H9 (cell line): ENCODE data around the gene RILP. TPM values are rescaled to one million over a fixed set of nuclear protein-coding genes. Genes with fewer than 3 reads are reported as not detected.
A peak's percentile ranks its signal among the peaks of the same experiment; 100 is the strongest.

Source experiments
- DNase-seq: peaks from one replicate; pipeline ENCODE4 v3.0.0-alpha.2; 2017
- H2AFZ ChIP-seq: one replicate; pipeline ENCODE4 v1.6.1; 2013; ENCODE audit warnings: mild to moderate bottlenecking, low read length, control low read depth, moderate library complexity
- H2AK5ac ChIP-seq: 2 replicates; pipeline ENCODE4 v1.6.1; 2013; ENCODE audit warnings: low read length, control low read depth, mixed read lengths; ENCODE audit not compliant: insufficient read length
- H2BK120ac ChIP-seq: one replicate; pipeline ENCODE4 v1.6.1; 2013; ENCODE audit warnings: low read depth, mild to moderate bottlenecking, low read length, control low read depth, inconsistent platforms; ENCODE audit not compliant: poor library complexity, severe bottlenecking
- H2BK12ac ChIP-seq: 2 replicates; pipeline ENCODE4 v1.6.1; 2013; ENCODE audit warnings: low read length, control low read depth, mixed read lengths, low read depth; ENCODE audit not compliant: insufficient read length
- H2BK15ac ChIP-seq: 2 replicates; pipeline ENCODE4 v1.6.1; 2013; ENCODE audit warnings: low read depth, low read length, control low read depth
- H2BK20ac ChIP-seq: one replicate; pipeline ENCODE4 v1.6.1; 2013; ENCODE audit warnings: low read depth, mild to moderate bottlenecking, low read length, control low read depth, inconsistent platforms; ENCODE audit not compliant: poor library complexity, severe bottlenecking
- H2BK5ac ChIP-seq: 2 replicates; pipeline ENCODE4 v1.6.1; 2013; ENCODE audit warnings: low read length, control low read depth, mixed read lengths; ENCODE audit not compliant: insufficient read length
- H3K14ac ChIP-seq: 2 replicates; pipeline ENCODE4 v1.6.1; 2013; ENCODE audit warnings: low read length, control low read depth; ENCODE audit not compliant: insufficient read depth
- H3K18ac ChIP-seq: 2 replicates; pipeline ENCODE4 v1.6.1; 2013; ENCODE audit warnings: low read depth, mild to moderate bottlenecking, mixed read lengths, low read length, control low read depth; ENCODE audit not compliant: insufficient read length
- H3K23ac ChIP-seq: 2 replicates; pipeline ENCODE4 v1.6.1; 2013; ENCODE audit warnings: low read length, control low read depth, mixed read lengths, low read depth; ENCODE audit not compliant: insufficient read length
- H3K23me2 ChIP-seq: 2 replicates; pipeline ENCODE4 v1.6.1; 2013; ENCODE audit warnings: low read depth, mild to moderate bottlenecking, mixed read lengths, low read length, control low read depth; ENCODE audit not compliant: insufficient read length, poor library complexity, severe bottlenecking
- H3K27ac ChIP-seq: 2 replicates; pipeline ENCODE4 v1.5.1; 2013; ENCODE audit warnings: low read length, control low read depth, mixed read lengths, low read depth; ENCODE audit not compliant: insufficient read length
- H3K27me3 ChIP-seq: 2 replicates; pipeline ENCODE4 v1.6.1; 2013; ENCODE audit warnings: low read length, control low read depth, inconsistent platforms; ENCODE audit not compliant: insufficient read depth
- H3K4ac ChIP-seq: 2 replicates; pipeline ENCODE4 v1.6.1; 2013; ENCODE audit warnings: low read depth, mild to moderate bottlenecking, control low read depth, inconsistent platforms, low read length, moderate library complexity
- H3K4me1 ChIP-seq: 2 replicates; pipeline ENCODE4 v1.6.1; 2013; ENCODE audit warnings: low read length, control low read depth, inconsistent platforms; ENCODE audit not compliant: insufficient read depth
- H3K4me2 ChIP-seq: 2 replicates; pipeline ENCODE4 v1.6.1; 2013; ENCODE audit warnings: low read length, control low read depth, mixed read lengths; ENCODE audit not compliant: insufficient read length, insufficient read depth
- H3K56ac ChIP-seq: 2 replicates; pipeline ENCODE4 v1.6.1; 2013; ENCODE audit warnings: low read depth, mild to moderate bottlenecking, mixed read lengths, low read length, control low read depth; ENCODE audit not compliant: insufficient read length
- H3K79me1 ChIP-seq: 2 replicates; pipeline ENCODE4 v1.6.1; 2013; ENCODE audit warnings: low read depth, mild to moderate bottlenecking, moderate library complexity, low read length, control low read depth, inconsistent platforms; ENCODE audit not compliant: insufficient read depth, poor library complexity, severe bottlenecking
- H3K79me2 ChIP-seq: 2 replicates; pipeline ENCODE4 v1.6.1; 2013; ENCODE audit warnings: low read length, control low read depth, inconsistent platforms; ENCODE audit not compliant: insufficient read depth
- H3K9ac ChIP-seq: 2 replicates; pipeline ENCODE4 v1.6.1; 2013; ENCODE audit warnings: low read length, control low read depth, mixed read lengths; ENCODE audit not compliant: insufficient read length; ENCODE audit errors: extremely low read depth
- H3K9me3 ChIP-seq: one replicate; pipeline ENCODE4 v1.6.1; 2013; ENCODE audit warnings: low read depth, low read length, inconsistent platforms; ENCODE audit not compliant: control insufficient read depth
- H3T11ph ChIP-seq: one replicate; pipeline ENCODE4 v1.6.1; 2013; ENCODE audit warnings: mild to moderate bottlenecking, low read length, control low read depth, inconsistent platforms
- H4K20me1 ChIP-seq: one replicate; pipeline ENCODE4 v1.6.1; 2013; ENCODE audit not compliant: control insufficient read depth, insufficient read length, insufficient read depth
- H4K5ac ChIP-seq: 2 replicates; pipeline ENCODE4 v1.6.1; 2013; ENCODE audit warnings: low read depth, mild to moderate bottlenecking, mixed read lengths, low read length, control low read depth; ENCODE audit not compliant: insufficient read length
- H4K8ac ChIP-seq: replicated peaks from 2 replicates; pipeline ENCODE4 v1.6.1; 2013; ENCODE audit warnings: low read length, control low read depth, mixed read lengths, low read depth; ENCODE audit not compliant: insufficient read length
- H4K91ac ChIP-seq: 2 replicates; pipeline ENCODE4 v1.6.1; 2013; ENCODE audit warnings: low read depth, mild to moderate bottlenecking, moderate library complexity, mixed read lengths, low read length, control low read depth; ENCODE audit not compliant: insufficient read length
- H3K27ac Mint-ChIP-seq, 3 experiments: 2 replicates in 2 of 3; 3 replicates in 1 of 3; pipeline ENCODE4 v1.8.0; 2020 to 2021; ENCODE audit warnings: mixed read lengths in 3 of 3, mild to moderate bottlenecking in 1 of 3, moderate library complexity in 1 of 3
- H3K27me3 Mint-ChIP-seq: 2 replicates; pipeline ENCODE4 v1.8.0; 2021; ENCODE audit warnings: low read depth, mild to moderate bottlenecking, moderate library complexity, mixed read lengths
- H3K36me3 Mint-ChIP-seq, 3 experiments: 2 replicates in 2 of 3; 3 replicates in 1 of 3; pipeline ENCODE4 v1.8.0; 2020 to 2021; ENCODE audit warnings: low read depth in 3 of 3, mixed read lengths in 3 of 3; ENCODE audit not compliant: insufficient read depth in 1 of 3
- H3K4me1 Mint-ChIP-seq, 2 experiments: 2 replicates each; pipeline ENCODE4 v1.8.0; 2020; ENCODE audit warnings: mixed read lengths in 2 of 2
- H3K4me3 Mint-ChIP-seq, 2 experiments: 2 replicates in 1 of 2; 3 replicates in 1 of 2; pipeline ENCODE4 v1.8.0; 2020 to 2021; ENCODE audit warnings: mild to moderate bottlenecking in 2 of 2, mixed read lengths in 2 of 2, moderate library complexity in 1 of 2
- H3K9me3 Mint-ChIP-seq, 2 experiments: 2 replicates in 1 of 2; 3 replicates in 1 of 2; pipeline ENCODE4 v1.8.0; 2020; ENCODE audit warnings: mild to moderate bottlenecking in 2 of 2, mixed read lengths in 2 of 2, moderate library complexity in 1 of 2
- WGBS: extraction: QIAGEN DNeasy Blood & Tissue Kit; methylation state at CpG from one replicate; pipeline ENCODE4 v1.1.7; 2013; ENCODE audit warnings: missing lambda C conversion rate, low lambda C conversion rate, mixed read lengths; ENCODE audit not compliant: insufficient read length; ENCODE audit errors: extremely low coverage; 5-methylcytosine and 5-hydroxymethylcytosine counted together
- total RNA-seq: library from RNA; stranded (reverse); gene quantifications from 2 replicates; pipeline ENCODE4 v1.2.1, GENCODE V29; 2021
- TF ChIP-seq, protein P1 (sequence below): fragments of 200-600 bp; sonication (generic); conservative IDR thresholded peaks from 3 replicates; pipeline ENCODE4 v1.8.0; 2021; ENCODE audit warnings: antibody characterized with exemption, mild to moderate bottlenecking

Gene RILP
- total RNA-seq, 1 experiment from 2014 or later: 5.4 TPM

DNA sequence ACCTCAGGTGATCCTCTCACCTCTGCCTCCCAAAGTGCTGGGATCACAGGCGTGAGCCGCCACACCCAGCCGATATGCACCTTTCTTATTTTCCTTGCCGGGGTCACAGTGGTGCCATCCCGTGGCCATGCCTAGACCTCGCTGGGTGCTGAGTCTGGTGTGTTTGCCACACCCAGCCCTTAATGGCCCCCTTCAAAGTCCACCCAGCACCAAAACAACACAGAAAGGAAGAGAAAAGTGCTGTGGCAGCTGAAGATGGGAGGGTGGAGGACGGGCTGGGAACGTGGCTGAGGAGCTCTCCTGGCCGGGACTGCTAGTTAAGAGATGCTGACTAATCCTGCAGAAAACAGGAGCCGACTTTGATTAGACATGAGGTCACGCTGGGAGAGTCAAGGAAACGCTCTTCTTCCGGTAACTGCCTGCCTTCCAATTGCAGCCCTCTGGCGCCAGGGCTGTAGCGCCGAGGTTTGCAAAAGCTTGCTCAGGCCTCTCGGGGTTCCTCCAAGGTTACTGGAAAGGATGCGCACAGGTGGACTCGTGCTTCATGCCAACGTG is 32.0 kb downstream of the RILP start:
- Histone ChIP-seq H3K4me1 (no peaks in the 10 kb centered on the region), H3K23me2 (no peaks in the 10 kb centered on the region), H3T11ph (no peak overlapping the region), H3K56ac (no peak overlapping the region), H3K9ac (no peak overlapping the region), H2AK5ac (no peak overlapping the region), H4K91ac (no peak overlapping the region), H4K8ac (no peak overlapping the region), H2BK120ac (no peak overlapping the region), H2BK5ac (no peak overlapping the region), H3K79me2 (no peaks in the 10 kb centered on the region; the same call in 1 of the 2 replicates), H4K20me1 (no peaks in the 10 kb centered on the region), H2BK20ac (no peak overlapping the region), H3K27ac (no peak overlapping the region), H2BK12ac (no peak overlapping the region), H3K27me3 (no peaks in the 10 kb centered on the region), H2AFZ (no peak overlapping the region), H4K5ac (no peak overlapping the region), H3K4me2 (no peak overlapping the region), H3K79me1 (no peaks in the 10 kb centered on the region), H3K14ac (no peak overlapping the region; the same call in 1 of the 2 replicates), H3K9me3 (no peaks in the 10 kb centered on the region), H3K23ac (no peak overlapping the region), H3K18ac (no peak overlapping the region), H2BK15ac (no peak overlapping the region), H3K4ac (no peak overlapping the region)
- peaks cover 6% of the 10 kb centered on the region in 2 experiments for H3K4me1 Mint-ChIP-seq
- WGBS: no CpG with 5 or more reads among the region's 20 CpGs
- TF ChIP-seq, protein P1, sequence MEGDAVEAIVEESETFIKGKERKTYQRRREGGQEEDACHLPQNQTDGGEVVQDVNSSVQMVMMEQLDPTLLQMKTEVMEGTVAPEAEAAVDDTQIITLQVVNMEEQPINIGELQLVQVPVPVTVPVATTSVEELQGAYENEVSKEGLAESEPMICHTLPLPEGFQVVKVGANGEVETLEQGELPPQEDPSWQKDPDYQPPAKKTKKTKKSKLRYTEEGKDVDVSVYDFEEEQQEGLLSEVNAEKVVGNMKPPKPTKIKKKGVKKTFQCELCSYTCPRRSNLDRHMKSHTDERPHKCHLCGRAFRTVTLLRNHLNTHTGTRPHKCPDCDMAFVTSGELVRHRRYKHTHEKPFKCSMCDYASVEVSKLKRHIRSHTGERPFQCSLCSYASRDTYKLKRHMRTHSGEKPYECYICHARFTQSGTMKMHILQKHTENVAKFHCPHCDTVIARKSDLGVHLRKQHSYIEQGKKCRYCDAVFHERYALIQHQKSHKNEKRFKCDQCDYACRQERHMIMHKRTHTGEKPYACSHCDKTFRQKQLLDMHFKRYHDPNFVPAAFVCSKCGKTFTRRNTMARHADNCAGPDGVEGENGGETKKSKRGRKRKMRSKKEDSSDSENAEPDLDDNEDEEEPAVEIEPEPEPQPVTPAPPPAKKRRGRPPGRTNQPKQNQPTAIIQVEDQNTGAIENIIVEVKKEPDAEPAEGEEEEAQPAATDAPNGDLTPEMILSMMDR: no peak
- H3K4me3 Mint-ChIP-seq: no peak overlapping the region
- DNase-seq: no peak
- H3K27ac Mint-ChIP-seq: peak overlapping the region in 1 of 3 experiments; percentile 69; a peak in 3 of 7 replicates
- no peaks in the 10 kb centered on the region for H3K9me3 Mint-ChIP-seq
- H3K36me3 Mint-ChIP-seq: peaks cover 7 to 10% (median 7%) of the 10 kb centered on the region in 3 experiments; a peak in 6 of 7 replicates
- H3K27me3 Mint-ChIP-seq: no peaks in the 10 kb centered on the region
